ENCODE results near the gene RAB26. TPM values are rescaled to one million over a fixed set of nuclear protein-coding genes. Genes with fewer than 3 reads are reported as not detected.
"Not testable (repeated sequence)": the region's sequence is repeated elsewhere in the genome, so short reads cannot be mapped to it uniquely, and the experiment has no call there.

RAB26 gene
- total and polyA plus RNA-seq, 4 donors, result 1.9 to 3.9 (median 3.0) TPM

DNA sequence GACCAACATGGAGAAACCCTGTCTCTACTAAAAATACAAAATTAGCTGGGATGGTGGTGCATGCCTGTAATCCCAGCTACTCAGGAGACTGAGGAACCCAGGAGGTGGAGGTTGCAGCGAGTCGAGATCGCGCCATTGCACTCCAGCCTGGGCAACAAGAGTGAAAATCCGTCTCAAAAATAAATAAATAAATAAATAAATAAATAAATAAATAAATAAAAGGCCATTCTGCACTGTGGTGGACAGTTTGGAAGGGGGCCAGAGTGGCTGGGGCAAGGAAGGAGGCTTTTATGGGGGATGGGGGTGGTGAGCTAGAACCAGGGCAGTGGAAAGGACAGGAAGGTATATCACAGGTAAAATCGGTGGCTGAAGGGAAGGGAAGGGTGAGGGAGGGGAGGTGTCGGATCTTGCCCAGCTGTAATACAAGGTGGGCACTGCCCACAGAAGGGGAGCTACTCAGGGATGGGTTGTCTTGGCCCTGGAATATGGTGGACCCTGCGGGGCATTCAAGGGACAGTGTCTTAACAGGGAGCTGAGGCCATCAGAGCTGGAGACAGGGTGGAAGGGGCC, 54.8 kb downstream of the RAB26 start:
- not testable (repeated sequence) for H3K27me3 ChIP-seq (ENCODE audit: control insufficient read depth in 4 of 4, insufficient read depth in 4 of 4, low read length in 3 of 4); DNase-seq (ENCODE audit: low spot score); H3K9ac ChIP-seq (ENCODE audit: low read depth in 1 of 2, low read length in 2 of 2); H3K4me3 ChIP-seq (ENCODE audit: low read depth in 1 of 3, low read length in 3 of 3); H3K9me3 ChIP-seq (ENCODE audit: control insufficient read depth in 4 of 4, low read length in 3 of 4); H3K27ac ChIP-seq (ENCODE audit: low read depth in 1 of 2, low read length in 2 of 2)
- Histone ChIP-seq H3K36me3 (ENCODE audit: control insufficient read depth in 4 of 4, insufficient read depth in 3 of 4, low read depth in 1 of 4, low read length in 3 of 4) (peaks cover 0 to 11% (median 2%) of the 10 kb centered on the region in 4 donors), H3K4me1 (ENCODE audit: control insufficient read depth in 4 of 4, insufficient read depth in 4 of 4, low read length in 3 of 4) (peaks cover 4 to 19% (median 10%) of the 10 kb centered on the region in 4 donors)
- WGBS, result 94% methylated on average over 8 of the region's 8 CpGs

Small RNA genes lying within 50 kb of the gene (small RNA-seq; reads per million reads assigned to genes)
- gene MIR3180-5, result not detected
- gene MIR4516, result not detected
- gene RF00019, result not detected
- gene SNORD60, result not detected

Other genes with a start within 250 kb of the RAB26 start
- not detected for gene HS3ST6, start 230.2 kb upstream of the RAB26 start, total RNA-seq
- gene HS3ST6, start 230.2 kb upstream of the RAB26 start, polyA plus RNA-seq, result not detected
- 10 to 100 TPM; 32.2 to 43.9 TPM for gene MSRB1, start 205.4 kb upstream of the RAB26 start, total RNA-seq
- 100 to 1,000 TPM; 152 to 169 TPM for gene MSRB1, start 205.4 kb upstream of the RAB26 start, polyA plus RNA-seq
- not detected for gene RPL3L, start 193.9 kb upstream of the RAB26 start, total RNA-seq
- under 1 TPM in 1 of 2 donors, not detected in 1; 0.14 TPM for gene RPL3L, start 193.9 kb upstream of the RAB26 start, polyA plus RNA-seq
- 100 to 1,000 TPM in 1 of 2 donors, 10 to 100 TPM in 1; 93.9 to 110 TPM for gene NDUFB10, start 189.1 kb upstream of the RAB26 start, total RNA-seq
- gene NDUFB10, start 189.1 kb upstream of the RAB26 start, polyA plus RNA-seq, result 100 to 1,000 TPM; 156 to 195 TPM
- 1,000 to 10,000 TPM in 1 of 2 donors, 100 to 1,000 TPM in 1; 621 to 1,440 TPM for gene RPS2, start 183.8 kb upstream of the RAB26 start, total RNA-seq
- 1,000 to 10,000 TPM in 1 of 2 donors, 100 to 1,000 TPM in 1; 524 to 1,259 TPM for gene RPS2, start 183.8 kb upstream of the RAB26 start, polyA plus RNA-seq
- not detected for gene RNF151, start 181.8 kb upstream of the RAB26 start, total RNA-seq
- gene RNF151, start 181.8 kb upstream of the RAB26 start, polyA plus RNA-seq, result not detected
- 10 to 100 TPM; 12.5 to 13.9 TPM for gene TBL3, start 176.6 kb upstream of the RAB26 start, total RNA-seq
- 10 to 100 TPM; 14.5 to 24.3 TPM for gene TBL3, start 176.6 kb upstream of the RAB26 start, polyA plus RNA-seq
- under 1 TPM; 0.28 to 0.67 TPM for gene NOXO1, start 167.2 kb upstream of the RAB26 start, total RNA-seq
- under 1 TPM in 1 of 2 donors, not detected in 1; 0.63 TPM for gene NOXO1, start 167.2 kb upstream of the RAB26 start, polyA plus RNA-seq
- 1 to 10 TPM; 7.4 to 9.0 TPM for gene GFER, start 164.4 kb upstream of the RAB26 start, total RNA-seq
- gene GFER, start 164.4 kb upstream of the RAB26 start, polyA plus RNA-seq, result 10 to 100 TPM; 21.3 to 28.4 TPM
- under 1 TPM; 0.17 to 0.47 TPM for gene SYNGR3, start 158.7 kb upstream of the RAB26 start, total RNA-seq
- gene SYNGR3, start 158.7 kb upstream of the RAB26 start, polyA plus RNA-seq, result under 1 TPM in 1 of 2 donors, not detected in 1; 0.09 TPM
- 10 to 100 TPM; 12.8 to 19.7 TPM for gene ZNF598, start 138.8 kb upstream of the RAB26 start, total RNA-seq
- 10 to 100 TPM in 1 of 2 donors, 1 to 10 TPM in 1; 2.7 to 28.4 TPM for gene ZNF598, start 138.8 kb upstream of the RAB26 start, polyA plus RNA-seq
- gene NPW, start 128.8 kb upstream of the RAB26 start, total RNA-seq, result 1 to 10 TPM; 1.3 to 8.4 TPM
- 10 to 100 TPM in 1 of 2 donors, 1 to 10 TPM in 1; 9.9 to 20.6 TPM for gene NPW, start 128.8 kb upstream of the RAB26 start, polyA plus RNA-seq
- 10 to 100 TPM; 36.6 to 85.8 TPM for gene NHERF2, start 121.7 kb upstream of the RAB26 start, total RNA-seq
- gene NHERF2, start 121.7 kb upstream of the RAB26 start, polyA plus RNA-seq, result 100 to 1,000 TPM in 1 of 2 donors, 10 to 100 TPM in 1; 62.4 to 205 TPM
- gene NTHL1, start 100.8 kb upstream of the RAB26 start, total RNA-seq, result 10 to 100 TPM; 10.4 to 12.7 TPM
- gene NTHL1, start 100.8 kb upstream of the RAB26 start, polyA plus RNA-seq, result 100 to 1,000 TPM in 1 of 2 donors, 10 to 100 TPM in 1; 25.4 to 166 TPM
- gene TSC2, start 100.6 kb upstream of the RAB26 start, total RNA-seq, result 10 to 100 TPM; 28.3 to 51.2 TPM
- gene TSC2, start 100.6 kb upstream of the RAB26 start, polyA plus RNA-seq, result 10 to 100 TPM; 23.3 to 29.1 TPM
- gene PKD1, start 12.7 kb upstream of the RAB26 start, total RNA-seq, result 10 to 100 TPM; 30.6 to 58.4 TPM
- 10 to 100 TPM in 1 of 2 donors, 1 to 10 TPM in 1; 8.0 to 20.6 TPM for gene PKD1, start 12.7 kb upstream of the RAB26 start, polyA plus RNA-seq
- gene TRAF7, start 7.2 kb downstream of the RAB26 start, total RNA-seq, result 10 to 100 TPM; 33.2 to 34.8 TPM
- gene TRAF7, start 7.2 kb downstream of the RAB26 start, polyA plus RNA-seq, result 10 to 100 TPM; 14.7 to 36.6 TPM
- gene CASKIN1, start 48.0 kb downstream of the RAB26 start, total RNA-seq, result under 1 TPM; under 0.01 to 0.09 TPM
- gene CASKIN1, start 48.0 kb downstream of the RAB26 start, polyA plus RNA-seq, result under 1 TPM in 1 of 2 donors, not detected in 1; 0.17 TPM
- gene MLST8, start 56.8 kb downstream of the RAB26 start, total RNA-seq, result 10 to 100 TPM; 11.1 to 14.4 TPM
- 10 to 100 TPM; 26.0 to 26.7 TPM for gene MLST8, start 56.8 kb downstream of the RAB26 start, polyA plus RNA-seq
- gene BRICD5, start 62.2 kb downstream of the RAB26 start, total RNA-seq, result 1 to 10 TPM; 1.9 TPM
- under 1 TPM; 0.26 to 0.91 TPM for gene BRICD5, start 62.2 kb downstream of the RAB26 start, polyA plus RNA-seq
- 1 to 10 TPM; 5.8 to 9.9 TPM for gene PGP, start 66.2 kb downstream of the RAB26 start, total RNA-seq
- 1 to 10 TPM; 3.4 to 6.8 TPM for gene PGP, start 66.2 kb downstream of the RAB26 start, polyA plus RNA-seq
- gene E4F1, start 75.0 kb downstream of the RAB26 start, total RNA-seq, result 10 to 100 TPM; 16.5 to 19.1 TPM
- 10 to 100 TPM in 1 of 2 donors, 1 to 10 TPM in 1; 4.4 to 11.0 TPM for gene E4F1, start 75.0 kb downstream of the RAB26 start, polyA plus RNA-seq
- gene DNASE1L2, start 87.8 kb downstream of the RAB26 start, total RNA-seq, result under 1 TPM; 0.37 to 0.67 TPM
- gene DNASE1L2, start 87.8 kb downstream of the RAB26 start, polyA plus RNA-seq, result under 1 TPM; 0.13 to 0.20 TPM
- gene ECI1, start 103.0 kb downstream of the RAB26 start, total RNA-seq, result 10 to 100 TPM; 36.8 to 53.0 TPM
- 100 to 1,000 TPM; 106 to 107 TPM for gene ECI1, start 103.0 kb downstream of the RAB26 start, polyA plus RNA-seq
- 10 to 100 TPM; 36.5 to 38.2 TPM for gene RNPS1, start 119.5 kb downstream of the RAB26 start, total RNA-seq
- 10 to 100 TPM; 31.3 to 36.9 TPM for gene RNPS1, start 119.5 kb downstream of the RAB26 start, polyA plus RNA-seq
- 1 to 10 TPM in 1 of 2 donors, under 1 TPM in 1; 0.47 to 1.1 TPM for gene ABCA3, start 192.1 kb downstream of the RAB26 start, total RNA-seq
- 1 to 10 TPM in 1 of 2 donors, under 1 TPM in 1; 0.51 to 1.0 TPM for gene ABCA3, start 192.1 kb downstream of the RAB26 start, polyA plus RNA-seq

Data from liver (tissue), 10 donors.